Cortex of kidney (tissue), 1 donor: ENCODE results near the gene PCSK6.
"Not testable (repeated sequence)": the region's sequence is repeated elsewhere in the genome, so short reads cannot be mapped to it uniquely, and the experiment has no call there.

ENCODE experiments used
- DNase-seq: peaks from one replicate; lab custom pipeline; 2025; lab: John Stamatoyannopoulos, UW

Gene PCSK6

DNA sequence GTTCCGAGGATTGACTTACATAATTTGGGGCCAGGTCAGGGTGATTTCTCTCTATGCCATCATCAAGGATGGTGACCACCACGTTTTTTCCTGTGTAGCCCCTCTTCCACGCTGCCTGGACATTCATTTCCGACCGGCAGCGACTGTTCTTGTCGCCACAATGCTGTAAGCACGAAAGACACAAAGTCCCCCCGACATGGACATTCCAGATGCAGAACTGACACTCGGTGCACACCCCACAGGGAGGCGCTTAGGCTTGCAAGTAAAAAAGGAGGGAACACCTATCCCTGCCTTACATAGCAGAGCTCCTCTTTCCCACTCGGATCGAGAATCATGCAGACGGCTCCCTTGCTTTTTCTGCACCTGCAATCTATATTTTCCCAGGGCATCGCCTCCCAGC is 58.2 kb downstream of the PCSK6 start:
- DNase-seq: no peak

DNA sequence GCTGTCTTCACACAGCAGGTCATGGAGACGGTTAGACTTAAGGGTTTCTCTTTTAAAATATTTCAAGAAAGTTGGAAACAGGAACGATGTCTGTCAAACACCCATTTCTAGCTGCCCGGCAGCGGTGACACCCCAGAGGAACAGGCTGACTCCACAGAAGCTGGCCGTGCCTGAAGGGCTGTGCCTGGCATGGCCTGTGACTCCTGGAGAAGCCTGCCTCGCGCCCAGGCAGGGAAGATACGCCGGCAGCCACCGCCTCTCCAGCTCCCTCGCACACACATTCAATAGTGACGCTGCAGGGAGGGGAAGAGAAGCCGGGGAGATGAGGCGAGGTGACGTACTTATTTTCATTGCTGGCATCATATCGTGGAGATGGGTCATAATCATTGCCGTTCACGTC is 59.9 kb downstream of the PCSK6 start:
- no peak for DNase-seq

DNA sequence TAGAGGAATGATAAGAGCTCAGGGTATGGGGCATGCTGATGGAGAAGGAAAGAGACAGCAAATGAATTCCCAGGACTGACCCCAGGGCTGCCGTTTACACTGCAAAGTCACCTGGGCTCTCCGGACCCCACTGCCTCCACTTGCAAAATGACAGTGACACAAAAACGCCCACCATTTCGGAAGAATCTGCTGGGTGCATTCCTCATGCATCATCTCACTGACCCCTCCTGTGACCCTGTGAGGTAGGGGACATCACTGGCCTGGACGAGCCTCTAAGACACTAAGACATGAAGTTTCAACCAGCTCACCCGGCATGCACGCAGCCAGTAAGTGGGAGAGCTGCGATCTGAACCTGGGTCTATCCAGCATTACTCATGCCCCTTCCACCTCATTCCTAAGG is 60.3 kb downstream of the PCSK6 start:
- no peak for DNase-seq

DNA sequence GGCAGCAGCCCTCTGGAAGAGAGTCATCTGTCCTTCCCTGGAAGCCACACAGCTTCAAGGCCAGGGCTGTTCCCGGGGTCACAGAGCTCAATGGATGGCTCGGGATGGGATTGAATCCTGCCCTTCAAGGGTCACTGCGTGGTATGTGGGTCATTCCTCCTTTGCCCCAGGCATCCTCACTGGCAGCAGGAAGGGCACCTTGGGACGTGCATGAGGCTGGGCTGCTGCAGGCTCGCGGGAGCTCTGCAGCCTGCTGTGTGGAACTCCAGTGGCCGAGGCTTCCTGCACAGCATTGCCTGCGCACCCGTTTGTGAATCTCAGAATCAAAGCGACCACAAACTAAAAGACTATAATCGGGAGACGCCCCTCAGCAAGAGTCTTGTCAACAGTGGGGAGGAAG is 60.7 kb downstream of the PCSK6 start:
- DNase-seq: no peak

DNA sequence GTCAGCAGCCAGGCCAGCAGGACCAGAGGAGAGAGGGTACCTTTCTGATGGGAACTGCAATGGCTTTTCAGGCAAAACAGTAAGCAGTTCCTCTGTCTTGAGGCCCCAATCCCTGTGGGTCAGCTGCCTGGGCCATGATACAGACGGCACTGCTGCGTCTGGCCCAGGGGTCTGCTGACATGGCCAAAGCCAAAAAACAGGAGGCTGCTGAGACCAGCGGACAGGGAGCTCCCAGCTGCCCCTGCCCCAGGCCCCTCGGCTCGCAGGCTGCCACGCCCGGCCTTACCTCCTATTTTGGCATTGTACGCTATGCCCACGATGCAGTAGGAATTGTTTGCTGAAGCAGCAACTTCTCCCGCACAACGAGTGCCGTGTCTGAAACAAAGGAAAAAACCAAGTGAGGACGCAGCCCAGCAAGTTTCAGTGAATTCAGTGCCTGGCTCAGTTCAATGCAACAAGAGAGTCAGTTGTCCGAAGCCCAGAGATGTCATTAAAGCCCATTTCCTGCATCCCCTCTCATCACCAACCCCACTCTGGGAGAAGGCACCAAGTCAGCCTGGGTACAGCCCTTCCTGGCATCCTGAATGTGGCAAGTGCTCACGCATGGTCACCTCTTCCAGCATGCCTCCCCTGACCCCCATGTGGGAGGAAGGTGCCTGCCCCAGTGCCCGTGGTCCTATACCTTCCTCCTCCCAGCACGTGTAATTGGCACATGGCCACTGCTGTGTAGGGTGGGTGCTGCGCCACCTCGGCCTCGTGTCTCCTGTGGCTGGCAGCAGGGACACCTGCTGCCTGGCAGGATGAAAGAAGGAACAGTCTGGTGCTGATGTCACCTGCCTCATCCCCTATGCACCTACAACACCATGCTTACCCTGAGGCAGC is 61.7 kb downstream of the PCSK6 start:
- DNase-seq: no peak

DNA sequence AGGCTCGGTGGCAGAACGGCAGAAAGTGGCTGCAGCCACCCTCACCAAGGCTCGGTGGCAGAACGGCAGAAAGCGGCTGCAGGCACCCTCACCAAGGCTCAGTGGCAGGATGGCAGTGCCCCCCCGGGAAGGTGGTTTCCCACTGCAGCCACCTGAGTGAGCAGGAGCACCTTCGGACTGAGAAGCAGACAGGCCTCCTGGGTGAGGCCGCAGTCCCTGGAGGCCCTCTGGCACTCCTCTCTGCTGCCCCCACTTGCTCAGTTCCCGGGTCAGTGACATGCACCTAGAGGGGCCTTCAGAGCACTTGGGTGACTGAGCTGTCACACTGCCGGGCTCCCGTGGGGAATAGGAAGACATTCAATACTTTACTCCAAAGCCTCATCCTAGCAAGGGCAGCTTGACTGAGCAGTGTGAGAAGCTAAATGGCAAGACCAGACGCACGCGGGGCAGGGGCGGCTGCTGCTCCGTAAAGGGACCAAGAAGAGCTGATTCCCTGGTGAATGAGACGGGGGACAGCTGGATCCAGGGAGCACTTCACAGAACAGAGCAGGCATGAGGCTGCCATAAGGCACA is 62.7 kb downstream of the PCSK6 start:
- no peak for DNase-seq

DNA sequence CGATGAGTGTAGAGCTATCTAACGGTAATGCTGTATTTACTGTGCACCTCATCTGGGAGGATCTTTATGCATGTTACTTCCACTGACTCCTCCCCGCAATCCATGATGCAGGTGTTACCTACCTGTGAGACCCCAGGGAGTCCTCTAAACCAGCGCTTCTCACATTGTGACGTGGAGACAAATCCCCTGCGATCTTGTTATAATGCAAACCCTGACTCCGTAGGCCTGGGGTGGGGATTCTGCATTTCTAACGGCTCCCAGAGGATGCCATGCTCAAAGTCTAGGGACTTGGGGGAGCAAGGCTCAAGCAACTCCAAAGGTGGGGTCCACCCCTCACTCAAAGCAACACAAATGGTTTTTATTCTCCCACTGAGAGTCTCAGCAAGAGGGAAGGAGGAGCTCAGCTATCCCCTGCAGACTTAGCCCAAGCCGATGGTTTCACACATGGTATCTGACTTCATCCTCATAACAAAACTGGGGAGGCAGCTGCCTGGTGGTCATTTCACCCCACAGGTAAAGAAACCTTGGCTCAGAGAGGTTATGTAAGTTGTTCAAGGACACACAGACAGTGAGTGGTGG is 63.6 kb downstream of the PCSK6 start:
- DNase-seq: no peak

DNA sequence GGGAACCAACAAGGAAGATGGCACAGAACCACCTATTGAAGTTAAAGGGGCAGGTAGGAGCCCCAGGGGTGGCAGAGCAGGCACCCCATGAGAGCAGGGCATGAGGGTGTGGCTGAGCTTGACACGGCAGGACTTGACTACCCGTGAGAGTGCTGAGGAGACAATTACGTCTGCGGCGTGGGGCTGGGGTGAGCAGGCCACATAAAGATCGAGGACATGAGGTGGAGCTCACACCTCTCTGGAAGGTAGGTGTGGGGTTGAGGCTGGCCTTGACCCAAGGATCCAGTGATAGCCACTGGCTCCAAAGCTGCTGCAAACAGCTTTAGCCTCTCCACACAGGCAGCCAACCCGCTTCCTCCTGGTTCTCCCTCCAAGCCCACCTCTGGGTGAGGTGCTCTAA is 64.5 kb downstream of the PCSK6 start:
- no peak for DNase-seq

DNA sequence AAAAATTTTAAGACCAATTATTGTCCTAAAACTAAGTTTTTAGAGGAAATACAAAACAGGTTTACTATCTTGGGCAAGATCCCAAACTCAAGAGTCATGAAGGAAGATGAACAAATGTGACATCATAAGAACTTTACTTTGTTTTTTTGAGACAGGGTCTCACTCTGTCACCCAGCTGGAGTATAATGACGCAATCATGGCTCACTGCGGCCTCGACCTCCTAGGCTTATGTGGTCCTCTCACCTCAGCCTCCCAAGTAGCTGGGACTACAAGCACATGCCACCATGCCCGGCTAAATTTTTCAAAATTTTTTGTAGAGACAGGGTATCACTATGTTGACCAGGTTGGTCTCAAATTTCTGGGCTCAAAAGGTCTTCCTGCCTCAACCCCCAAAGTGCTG is 69.3 kb downstream of the PCSK6 start:
- DNase-seq: no peak

DNA sequence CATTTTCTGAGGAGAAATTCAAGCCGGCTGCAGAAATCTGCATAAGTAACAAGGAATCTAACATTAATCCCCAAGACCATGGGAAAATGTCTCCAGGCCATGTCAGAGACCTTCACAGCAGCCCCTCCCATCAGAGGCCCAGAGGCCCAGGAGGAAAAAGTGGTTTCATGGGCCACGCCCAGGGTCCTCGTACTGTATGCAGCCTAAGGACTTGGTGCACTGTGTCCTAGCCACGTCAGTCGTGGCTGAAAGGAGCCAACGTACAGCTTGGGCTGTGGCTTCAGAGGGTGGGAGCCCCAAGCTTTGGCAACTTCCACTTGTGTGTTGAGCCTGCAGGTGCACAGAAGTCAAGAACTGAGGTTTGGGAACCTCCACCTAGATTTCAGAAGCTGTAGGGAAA is 73.0 kb downstream of the PCSK6 start:
- not testable (repeated sequence) for DNase-seq

DNA sequence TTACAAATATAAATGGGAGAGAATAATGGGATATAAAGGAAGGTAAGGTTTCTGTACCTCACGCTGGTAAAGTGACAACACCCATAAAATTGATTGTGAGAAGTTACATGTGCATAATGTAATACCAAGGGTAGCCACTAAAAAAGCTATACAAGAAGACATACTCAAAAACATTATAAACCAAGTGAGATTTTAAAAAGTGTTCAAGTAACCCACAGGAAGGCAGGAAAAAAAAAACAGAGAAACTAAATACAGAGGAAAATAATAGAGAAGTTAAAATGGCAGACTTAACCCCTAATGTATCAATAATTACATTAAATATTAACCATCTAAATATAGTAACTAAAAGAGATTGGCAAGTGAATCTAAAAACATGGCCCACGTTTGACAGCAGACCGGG is 76.3 kb downstream of the PCSK6 start:
- no peak for DNase-seq

DNA sequence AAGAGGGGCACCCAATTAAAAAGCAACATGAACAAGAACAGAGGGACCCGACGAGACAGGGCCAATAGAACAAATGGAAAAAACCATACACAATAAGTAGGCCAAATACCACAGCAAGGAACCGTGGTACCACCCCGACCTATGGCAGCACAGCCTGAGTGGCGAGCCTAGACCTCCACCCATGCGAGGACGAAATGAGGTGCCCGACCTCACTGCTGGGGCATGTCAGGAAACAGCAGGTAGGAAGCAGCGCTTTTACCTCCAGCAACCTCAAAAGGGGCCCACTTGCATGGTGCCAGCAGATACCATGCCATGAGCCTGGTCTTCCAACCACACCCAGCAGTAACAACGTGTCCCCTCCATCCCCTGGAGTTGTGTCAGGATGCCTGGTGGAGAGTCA is 77.9 kb downstream of the PCSK6 start:
- DNase-seq: no peak

DNA sequence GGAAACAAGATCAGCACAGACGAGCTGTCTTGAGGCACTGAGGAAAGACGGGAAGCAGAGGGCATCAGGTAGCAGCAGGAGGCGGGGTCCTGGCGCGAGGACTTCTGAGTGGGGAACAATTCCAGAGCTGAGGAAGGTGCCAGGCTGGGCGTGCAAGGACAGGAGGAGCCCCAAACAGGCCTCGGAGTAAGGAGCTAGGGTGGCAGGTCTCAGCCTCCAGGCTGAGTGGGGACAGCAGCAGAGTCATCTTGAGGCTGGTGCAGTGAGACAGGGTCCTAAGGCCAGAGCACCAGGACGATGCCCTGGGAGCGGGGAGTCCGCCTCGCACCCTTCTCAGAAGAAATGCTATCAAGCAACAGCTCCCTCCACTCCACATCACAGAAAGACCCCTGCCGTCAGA is 78.4 kb downstream of the PCSK6 start:
- no peak for DNase-seq

DNA sequence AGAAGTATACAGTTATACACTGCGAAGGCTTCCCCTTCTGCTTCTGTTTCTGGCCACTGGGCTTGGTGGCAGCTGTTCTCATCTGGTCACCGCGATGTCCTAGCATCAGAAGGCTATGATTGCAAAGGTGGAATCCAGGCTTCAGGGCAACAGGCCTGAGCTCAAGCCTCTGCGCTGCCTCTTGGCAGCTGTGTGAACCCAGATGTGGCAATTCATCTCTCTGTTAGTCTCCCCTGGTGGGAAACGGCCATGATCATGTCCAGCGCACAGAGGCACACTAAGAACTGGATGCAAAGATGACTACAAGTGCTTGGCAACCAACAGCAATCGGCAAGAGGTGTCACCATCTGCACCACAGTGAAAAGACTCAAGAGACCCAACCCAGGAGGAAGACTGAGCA is 78.9 kb downstream of the PCSK6 start:
- no peak for DNase-seq

DNA sequence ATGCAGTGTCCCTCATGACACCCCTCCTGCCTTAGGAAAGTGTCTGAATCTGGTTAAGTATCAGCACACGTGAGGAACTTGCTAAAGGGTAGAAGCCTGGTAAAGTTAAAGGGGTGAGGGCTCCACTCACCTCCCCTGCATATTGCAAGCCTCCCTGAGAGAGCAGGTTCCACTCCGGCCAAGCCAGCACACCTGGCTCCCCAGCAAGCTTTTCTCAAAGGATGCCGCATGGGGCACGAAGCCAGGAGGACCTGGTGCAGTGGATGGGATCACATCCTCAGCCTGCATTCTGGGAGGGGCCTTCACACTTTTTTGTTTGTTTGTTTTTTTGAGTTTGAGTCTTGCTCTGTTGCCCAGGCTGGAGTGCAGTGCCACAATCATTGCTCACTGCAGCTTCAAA is 79.9 kb downstream of the PCSK6 start:
- no peak for DNase-seq

DNA sequence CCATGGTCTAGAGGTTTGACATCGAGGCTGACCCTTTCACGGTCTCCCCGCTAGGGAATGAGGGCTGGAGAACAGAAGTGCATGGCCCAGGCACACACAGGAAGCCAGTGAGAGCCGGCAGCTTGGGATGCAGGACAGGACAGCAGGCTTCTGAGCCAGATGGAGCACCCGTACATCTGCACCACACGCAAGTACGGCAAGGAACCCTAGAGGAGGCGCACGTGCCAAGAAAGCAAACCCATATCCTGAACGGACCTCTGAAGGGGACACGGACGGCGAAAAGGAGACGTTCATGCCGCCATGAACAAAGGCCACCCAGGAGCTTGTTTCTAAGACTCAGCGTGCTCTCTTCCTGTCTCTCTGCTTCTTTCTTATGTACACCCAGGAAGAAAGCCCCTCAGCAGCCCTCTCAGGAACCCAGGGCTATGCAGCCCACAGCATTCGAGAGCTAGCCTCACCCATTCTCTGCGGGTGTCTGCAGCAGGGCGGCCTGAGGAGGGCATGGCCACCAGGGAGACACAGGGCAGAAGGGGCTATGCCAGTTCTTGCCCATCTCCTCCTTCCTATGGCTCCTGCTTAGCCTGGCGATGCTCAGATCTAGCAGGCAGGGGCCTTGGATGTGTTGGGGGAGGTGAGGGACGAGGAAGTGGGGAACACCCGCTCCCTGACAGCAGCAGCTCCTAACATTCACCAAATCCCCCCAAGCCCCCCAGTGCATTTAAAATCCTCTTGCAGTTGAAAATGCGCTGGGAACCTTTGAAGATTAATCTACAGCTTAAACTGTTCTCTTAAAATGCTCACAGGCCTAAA is 81.3 kb downstream of the PCSK6 start:
- no peak for DNase-seq

DNA sequence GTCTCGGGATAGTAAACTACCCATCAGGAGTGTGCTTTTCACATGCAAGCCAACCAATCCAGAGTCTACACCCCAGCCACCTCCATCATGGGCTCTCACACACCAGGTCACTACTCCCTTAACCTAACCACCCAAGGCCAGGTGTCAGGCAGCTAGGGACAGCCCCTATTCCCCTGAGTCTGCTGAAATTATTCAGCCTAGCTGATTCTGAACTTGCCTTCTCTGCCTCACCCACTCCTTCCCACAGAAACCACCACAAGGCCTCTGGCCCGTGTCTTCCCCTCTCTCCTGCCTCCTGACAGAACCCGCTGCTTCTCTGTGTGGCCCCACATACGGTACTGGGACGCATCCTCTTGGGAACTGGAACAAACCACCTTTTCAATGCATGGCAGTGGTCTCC is 82.1 kb downstream of the PCSK6 start:
- no peak for DNase-seq

DNA sequence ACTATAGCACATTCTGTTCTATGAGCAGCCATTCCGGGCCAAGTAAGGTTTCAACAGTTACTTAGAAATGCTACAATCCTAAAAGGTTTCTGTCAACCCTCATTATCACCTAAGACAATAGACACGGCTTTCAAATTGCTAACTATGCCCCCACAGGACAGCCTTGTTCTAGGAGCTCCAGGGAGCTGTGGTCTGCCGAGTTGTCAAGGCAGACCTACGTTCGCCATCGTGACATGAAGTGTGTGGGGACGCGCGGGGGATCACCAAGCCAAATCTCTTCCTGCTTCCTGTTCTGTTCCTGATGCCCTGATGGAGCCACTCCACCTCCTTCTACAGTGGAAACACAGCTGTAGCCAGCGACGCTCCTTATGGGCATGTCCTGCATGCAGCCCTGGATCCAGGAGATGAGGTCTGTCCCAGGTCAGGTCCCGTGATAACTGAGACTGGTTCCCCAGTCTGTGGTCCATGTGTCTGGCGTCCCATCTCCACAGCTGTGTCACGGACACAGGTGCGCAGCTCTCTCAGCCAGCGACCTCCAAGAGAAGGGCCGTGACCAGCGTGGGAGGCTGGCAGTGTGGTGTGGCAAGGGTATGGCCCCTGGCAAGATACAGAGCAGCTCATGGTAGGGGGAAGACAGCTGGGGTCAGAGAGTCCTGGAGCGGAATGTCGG is 82.8 kb downstream of the PCSK6 start:
- DNase-seq: no peak

DNA sequence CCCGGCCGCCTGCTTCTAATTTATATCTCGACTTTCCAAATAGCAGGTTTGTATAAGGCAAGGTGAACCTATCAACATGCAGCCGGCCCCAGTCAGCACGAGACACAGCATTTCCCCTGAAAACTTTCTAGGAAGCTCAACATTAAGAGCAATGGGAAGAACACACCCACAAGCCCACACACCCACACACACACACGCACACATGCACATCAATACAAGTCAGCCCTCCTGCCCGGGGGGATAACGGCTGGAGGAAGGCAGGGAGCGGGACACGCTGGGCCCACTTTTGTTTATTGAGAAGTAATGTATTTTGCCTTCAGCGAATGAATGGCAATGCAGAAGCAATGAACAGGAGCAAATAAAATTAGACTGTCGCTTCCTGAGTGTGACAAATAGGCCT is 83.5 kb downstream of the PCSK6 start:
- DNase-seq: no peak

DNA sequence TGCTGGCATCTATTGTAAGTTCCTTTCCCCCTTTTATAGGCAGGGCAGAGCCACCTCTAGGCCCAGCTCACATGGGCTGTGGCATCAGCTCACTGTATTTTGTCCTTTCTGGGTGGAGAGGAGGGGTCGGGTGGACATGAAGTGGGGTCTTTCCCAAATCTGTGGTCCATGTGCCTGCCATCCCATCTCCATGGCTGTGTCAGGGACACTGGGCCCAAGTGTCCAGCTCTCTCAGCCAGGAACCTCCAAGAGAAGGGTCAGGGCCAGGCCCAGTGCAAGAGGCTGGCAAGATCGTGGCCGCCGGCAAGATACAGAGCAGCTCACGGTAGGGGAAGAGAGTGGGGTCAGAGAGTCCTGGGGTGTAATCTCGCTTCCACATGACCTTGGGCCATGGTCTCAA is 85.3 kb downstream of the PCSK6 start:
- no peak for DNase-seq

DNA sequence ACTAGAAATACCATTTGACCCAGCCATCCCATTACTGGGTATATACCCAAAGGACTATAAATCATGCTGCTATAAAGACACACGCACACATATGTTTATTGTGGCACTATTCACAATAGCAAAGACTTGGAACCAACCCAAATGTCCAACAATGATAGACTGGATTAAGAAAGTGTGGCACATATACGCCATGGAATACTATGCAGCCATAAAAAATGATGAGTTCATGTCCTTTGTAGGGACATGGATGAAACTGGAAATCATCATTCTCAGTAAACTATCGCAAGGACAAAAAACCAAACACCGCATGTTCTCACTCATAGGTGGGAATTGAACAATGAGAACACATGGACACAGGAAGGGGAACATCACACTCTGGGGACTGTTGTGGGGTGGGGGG is 86.6 kb downstream of the PCSK6 start:
- not testable (repeated sequence) for DNase-seq

DNA sequence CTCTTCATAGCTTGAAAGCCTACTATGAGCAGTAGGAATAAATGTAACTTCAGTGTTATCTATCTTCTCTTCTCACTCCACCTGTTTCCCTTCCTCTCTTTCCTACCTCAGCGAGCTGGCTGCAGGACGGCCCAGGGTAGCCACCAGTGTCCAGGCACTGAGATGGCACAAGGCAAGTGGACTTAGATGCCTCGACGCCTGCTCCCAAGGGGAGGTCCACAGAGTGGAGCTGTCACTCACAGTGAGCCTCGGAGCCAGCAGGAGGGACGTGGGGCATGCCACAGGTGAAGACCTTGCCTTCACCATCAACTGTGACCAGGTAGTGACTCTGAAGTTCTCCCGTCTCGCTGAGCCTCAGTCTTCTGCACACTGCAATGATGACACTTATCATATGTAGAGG is 88.2 kb downstream of the PCSK6 start:
- DNase-seq: no peak
